Epidermal melanocyte (primary cell): Measurements from ENCODE around the gene TSNAX.
"Not testable (repeated sequence)": the region's sequence is repeated elsewhere in the genome, so short reads cannot be mapped to it uniquely, and the experiment has no call there.

Experiments
- DNase-seq: peaks from one replicate; pipeline ENCODE4 v3.0.0; 2011; ENCODE audit warnings: low spot score; ENCODE audit not compliant: insufficient read length

TSNAX gene

DNA sequence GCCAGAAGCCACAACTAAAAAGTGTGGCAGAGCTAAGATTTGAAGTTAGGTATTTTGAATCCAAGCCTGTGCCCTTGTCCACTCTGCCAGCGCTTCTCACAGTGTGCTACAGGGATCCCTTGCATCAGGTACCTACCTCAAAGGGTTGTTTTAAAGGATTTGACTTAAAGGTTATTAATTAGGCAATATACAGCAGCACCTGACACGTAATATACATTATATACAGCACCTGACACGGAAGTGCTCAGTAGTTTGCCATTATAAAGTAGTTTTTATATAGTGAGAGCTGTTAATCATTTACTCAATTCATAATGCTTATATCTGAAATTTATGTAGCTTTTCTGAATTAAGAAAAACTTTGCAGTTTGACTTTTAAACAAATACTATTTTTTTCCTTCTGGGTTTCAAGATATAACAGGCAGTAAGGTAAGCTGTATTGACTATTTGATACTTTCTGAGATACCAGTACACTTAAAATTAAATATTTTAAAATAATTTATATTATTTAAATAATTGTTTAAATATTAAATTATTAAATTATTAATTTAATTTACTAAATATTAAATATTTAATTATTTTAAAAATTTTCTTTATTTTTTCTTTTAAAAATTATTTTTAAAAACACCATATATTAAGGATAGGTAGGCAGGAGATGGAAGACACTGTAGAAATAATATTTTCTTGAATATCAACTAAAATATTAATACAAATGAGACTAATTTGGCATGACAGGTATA is 33.3 kb downstream of the TSNAX start:
- no peak for DNase-seq

DNA sequence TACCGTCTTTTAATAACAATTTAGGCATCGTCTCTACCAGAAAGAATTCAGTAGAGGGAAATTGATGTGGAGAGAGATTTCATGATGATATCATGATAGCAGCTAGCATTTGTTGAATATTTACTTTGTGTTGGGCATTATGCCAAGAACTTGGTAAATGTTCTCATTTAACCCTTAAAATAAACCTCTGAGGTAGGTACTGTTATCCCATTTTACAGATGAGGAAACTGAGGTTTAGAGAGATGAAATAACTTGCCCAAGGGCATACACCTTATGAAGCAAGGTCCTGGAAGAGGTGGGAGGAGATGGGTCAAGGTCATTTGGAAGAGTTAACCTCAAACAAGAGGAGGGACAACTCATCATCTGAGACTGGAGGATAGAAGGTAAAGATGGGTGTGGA is 34.8 kb downstream of the TSNAX start:
- no peak for DNase-seq

DNA sequence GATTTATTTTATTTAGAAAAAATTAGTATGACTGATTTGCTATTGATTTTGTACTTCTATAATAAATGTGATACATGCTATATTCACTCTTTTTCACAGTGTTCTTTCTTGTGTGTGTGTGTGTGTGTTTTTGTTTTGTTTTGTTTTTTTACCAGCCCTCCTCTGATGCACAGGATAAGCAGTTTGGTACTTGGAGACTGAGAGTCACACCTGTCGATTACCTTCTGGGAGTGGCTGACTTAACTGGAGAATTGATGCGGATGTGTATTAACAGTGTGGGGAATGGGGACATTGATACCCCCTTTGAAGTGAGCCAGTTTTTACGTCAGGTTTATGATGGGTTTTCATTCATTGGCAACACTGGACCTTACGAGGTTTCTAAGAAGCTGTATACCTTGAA is 35.9 kb downstream of the TSNAX start:
- DNase-seq = no peak

DNA sequence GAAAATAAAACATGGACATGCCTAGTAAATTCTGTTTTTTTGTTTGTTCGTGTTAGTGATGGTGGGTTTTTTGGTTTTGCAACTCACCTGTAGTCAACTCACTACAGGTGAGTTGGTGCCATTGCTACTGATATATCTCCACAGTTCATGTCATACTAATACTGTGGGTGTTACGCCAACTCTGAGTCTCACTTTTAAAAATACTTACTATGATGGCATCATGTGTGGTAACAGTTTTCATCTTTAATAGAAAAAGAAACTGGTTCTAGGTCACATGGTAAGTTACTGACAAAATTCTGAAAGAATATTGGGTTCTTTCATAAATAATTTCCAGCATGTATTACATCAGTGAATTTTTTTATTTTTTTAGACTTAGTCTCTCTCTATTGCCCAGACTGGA is 38.0 kb downstream of the TSNAX start:
- no peak for DNase-seq

DNA sequence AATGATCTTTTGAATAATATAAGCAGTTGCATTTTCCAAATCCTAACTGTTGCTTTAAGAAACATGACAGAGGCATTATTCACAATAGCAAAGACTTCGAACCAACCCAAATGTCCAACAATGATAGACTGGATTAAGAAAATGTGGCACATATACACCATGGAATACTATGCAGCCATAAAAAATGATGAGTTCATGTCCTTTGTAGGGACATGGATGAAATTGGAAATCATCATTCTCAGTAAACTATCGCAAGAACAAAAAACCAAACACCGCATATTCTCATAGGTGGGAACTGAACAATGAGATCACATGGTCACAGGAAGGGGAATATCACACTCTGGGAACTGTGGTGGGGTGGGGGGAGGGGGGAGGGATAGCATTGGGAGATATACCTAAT is 41.8 kb downstream of the TSNAX start:
- DNase-seq = not testable (repeated sequence)

DNA sequence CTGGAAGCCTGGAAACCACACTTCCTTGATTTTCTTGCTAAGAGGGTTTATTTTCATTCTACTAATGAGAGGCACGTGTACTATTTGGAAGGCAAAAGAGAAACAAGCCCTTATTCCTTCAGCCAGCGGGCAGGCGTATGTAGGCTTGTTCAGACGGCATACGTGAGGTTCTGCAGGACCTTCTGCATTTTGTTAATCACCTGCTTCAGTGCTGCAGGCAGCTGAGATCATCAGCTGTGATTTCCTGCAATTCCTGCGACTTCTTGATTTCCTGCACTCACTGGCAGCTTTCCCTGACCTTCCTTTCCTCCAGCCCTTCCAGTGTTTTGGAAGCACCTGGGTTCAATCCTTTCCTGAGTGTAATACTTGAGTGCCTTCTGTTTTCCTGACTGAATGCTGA is 43.4 kb downstream of the TSNAX start:
- no peak for DNase-seq

DNA sequence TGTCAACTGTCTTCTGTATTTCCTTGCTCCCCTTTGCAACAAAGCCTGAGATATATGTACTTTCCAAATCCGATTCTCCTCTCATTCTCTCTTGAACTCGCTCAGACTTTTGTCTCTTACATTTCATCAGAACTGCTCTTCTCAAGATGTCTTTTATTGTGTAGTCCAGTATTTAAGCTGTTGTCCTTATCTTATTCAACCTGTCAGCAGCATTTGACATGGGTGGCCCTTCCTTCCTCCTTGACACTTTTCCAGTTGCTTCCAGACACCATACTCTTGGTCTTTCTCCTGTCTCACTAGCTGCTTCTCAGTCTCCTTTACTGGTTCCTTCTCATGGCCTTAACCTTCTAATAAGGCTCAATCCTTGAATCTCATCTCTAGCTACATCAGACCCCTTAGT is 47.0 kb downstream of the TSNAX start:
- no peak for DNase-seq

DNA sequence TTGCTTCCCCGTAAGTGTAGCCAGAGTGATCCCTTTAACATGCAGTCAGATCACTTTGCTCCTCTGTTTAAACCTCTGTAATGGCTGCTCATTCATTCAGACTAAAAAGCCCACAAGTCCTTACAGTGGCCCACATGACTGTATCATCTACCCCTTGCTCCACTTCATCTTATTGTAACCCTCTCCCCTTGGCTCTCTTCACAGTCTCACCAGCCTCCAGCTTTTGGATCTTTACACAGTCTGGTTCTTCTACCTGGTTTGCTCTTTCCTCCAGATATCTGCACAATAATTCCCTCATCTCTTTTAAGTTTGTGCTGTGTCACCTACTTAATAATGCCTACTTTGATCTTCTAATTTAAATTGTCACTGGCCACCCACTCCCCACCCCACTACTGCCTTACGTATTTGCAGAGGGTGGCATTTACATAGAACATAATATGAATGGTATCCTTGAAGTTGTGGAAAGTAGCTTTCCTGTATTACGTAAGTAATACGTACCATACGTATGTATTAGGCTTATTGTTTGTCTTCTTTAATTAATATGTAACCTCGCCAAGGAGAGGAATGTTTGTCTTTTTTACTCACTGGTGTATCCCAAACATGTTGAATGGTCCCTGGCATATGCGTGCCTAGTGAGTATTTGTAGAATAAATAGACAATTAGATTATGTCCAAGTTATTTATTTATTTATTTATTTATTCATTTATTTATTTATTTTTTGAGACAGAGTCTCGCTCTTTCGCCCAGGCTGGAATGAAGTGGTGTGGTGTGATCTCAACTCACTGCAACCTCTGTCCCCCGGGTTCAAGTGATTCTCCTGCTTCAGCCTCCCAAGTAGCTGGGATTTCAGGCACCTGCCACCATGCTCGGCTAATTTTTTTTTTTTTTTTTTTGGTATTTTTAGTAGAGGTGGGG is 48.6 kb downstream of the TSNAX start:
- no peak for DNase-seq

DNA sequence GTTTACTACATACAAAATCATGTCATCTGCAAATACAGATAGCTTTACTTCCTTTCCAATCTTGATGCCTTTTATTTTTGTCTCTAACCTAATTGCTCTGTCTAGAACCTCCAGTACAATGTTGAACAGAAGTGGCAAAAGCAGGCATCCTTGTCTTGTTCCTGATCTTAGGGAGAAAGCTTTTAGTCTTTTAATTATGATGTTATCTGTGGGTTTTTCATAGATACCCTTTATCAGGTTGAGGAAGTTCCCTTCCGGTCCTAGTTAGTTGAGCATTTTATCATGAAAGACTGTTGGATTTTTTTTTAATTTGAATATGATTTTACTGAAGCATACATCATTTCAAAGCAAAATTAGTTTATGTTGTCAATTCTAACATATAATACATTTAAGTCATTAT is 52.4 kb downstream of the TSNAX start:
- DNase-seq = no peak

DNA sequence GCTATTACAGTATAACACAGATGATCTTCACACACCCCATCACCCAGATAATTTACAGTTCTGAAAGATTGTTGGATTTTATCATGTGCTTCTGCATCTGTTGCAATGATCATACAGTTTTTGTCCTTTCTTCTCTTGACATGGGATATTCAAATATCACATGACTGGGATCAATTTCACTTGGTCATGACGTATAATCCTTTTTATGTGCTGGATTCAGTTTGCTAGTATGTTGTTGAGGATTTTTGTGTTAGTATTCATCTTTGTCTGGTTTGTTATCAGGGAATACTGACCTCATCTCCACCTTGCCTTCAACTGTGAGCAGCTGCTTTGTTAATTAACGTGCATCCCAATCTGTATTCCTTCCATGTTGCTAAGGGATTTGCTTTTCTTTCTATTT is 53.4 kb downstream of the TSNAX start:
- DNase-seq = no peak

DNA sequence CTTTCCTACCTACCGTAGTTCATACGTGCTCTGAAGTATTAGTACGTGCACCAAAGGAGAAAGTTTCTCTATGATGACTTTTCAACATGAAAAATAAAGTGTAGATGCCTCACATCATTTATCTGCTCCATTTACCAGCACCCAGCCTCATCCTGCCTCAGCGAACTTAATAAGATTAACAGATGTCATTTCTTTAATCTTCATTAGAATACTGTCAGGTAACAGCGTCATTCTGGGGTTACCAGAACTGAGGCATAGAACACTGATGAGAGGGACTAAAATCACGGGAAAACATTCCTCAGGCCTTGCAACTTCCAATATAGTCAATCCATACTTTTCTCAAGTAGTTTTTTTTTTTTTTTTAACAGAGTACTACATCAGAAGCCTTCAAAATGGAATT is 54.9 kb downstream of the TSNAX start:
- no peak for DNase-seq

DNA sequence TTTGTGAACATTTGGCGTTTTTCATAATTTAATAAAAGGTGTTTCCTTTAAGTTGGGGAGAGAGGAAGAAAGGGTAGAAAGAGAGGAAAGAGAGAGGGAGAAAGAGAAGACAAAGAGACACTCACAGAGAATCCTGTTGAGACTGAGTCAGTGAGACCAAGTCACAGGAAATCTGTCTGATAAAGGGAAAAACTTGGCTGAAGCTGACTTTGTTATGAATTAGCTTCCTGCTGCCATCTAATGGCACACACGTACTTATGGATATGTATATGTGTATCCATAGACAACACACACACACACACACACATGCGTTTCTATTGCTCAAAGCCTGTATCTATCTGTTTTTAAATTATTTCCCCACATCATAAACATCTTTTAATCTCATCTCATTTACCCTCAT is 55.6 kb downstream of the TSNAX start:
- peak; percentile 37 for DNase-seq

DNA sequence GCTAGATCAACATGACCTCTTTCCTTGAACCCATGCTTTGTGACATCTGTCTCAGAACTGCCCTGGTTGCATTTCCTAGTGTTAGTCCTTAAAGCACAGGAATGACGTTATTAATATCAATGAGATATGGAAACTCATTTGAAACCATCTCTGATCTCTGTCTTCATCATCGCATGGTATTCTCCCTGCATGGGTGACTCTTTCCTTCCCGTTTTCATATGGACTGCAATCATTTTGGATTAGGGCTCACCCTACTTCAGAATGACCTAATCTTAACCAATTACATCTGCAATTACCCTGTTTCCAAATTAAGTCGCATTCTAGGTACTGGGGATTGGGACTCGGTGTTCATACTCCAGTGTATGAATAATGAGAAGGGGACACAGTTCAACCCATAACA is 56.5 kb downstream of the TSNAX start:
- DNase-seq = no peak

DNA sequence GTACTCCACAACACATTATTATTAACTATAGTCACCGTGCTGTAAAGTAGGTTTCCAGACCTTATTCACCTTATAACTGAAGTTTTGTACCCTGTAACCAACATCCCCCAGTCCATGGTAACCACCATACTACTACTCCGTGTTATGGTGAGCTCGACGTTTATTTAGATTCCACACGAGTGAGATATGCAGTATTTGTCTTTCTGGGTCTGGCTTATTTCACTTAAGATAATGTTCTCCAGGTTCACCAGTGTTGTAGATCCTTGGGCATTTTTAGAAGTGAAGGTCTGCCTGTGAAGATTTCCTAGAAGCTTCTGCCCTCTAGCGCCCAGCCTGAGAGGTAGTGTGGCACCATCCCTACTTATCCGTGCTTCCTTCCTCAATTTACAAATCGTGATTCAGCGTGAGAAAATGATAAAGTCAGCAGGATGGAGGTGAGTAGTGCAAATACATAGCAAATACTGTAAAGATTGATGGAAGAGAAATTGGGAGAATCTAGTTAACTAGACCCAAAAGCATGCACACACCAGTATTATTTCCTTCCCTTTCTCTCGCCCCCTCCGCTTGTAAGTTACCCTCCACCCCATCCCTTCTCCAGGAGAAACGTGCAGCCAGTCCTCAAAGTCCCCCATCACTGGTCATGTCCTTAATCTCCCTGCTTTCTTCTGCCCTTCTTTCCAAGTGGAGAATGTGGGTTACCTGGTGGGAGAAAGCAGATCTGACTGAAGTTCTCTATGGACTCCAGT is 62.2 kb downstream of the TSNAX start:
- no peak for DNase-seq

DNA sequence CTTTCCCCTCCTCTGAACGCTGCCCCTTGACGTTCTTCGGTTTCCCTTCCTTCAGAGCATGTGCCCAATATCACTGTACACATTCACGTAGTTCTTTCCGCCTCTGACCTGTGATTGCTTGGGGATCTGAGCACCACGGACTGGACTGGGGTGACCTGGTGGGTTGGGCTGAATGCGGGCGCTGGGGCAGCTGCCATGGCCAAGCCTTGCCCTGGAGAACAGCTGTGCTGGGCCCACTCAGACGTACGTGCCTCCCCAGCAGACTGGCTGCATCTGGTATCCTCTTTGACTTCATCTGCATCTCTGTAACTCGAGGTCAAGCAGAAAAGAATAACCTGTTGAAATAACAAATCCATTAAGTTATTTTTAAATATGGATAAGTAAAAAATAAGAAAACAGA is 63.0 kb downstream of the TSNAX start:
- DNase-seq = no peak

DNA sequence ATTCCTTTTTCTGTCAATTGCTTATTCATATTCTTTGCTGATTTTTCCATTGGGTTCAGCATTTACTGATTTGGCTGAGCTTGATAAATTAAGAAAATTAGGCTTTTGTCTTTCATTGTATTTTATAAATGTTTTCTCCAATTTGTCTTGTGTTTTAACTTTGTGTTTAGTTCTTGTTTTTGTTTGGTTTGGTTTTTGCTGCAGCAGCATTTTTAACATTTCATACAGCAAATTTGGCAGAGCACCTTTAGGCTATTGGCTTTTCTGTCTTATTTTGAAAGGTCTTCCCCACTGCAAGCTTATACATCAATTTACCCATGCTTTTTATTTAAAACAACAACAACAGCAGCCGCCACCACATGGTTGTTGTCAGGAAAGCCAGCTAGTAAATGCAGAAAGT is 64.3 kb downstream of the TSNAX start:
- no peak for DNase-seq

DNA sequence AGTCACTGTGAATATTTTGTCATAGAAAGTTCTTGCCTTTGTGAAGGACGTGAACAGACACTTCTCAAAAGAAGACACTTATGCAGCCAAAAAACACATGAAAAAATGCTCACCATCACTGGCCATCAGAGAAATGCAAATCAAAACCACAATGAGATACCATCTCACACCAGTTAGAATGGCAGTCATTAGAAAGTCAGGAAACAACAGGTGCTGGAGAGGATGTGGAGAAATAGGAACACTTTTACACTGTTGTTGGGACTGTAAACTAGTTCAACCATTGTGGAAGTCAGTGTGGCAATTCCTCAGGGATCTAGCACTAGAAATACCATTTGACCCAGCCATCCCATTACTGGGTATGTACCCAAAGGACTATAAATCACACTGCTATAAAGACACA is 64.8 kb downstream of the TSNAX start:
- not testable (repeated sequence) for DNase-seq

DNA sequence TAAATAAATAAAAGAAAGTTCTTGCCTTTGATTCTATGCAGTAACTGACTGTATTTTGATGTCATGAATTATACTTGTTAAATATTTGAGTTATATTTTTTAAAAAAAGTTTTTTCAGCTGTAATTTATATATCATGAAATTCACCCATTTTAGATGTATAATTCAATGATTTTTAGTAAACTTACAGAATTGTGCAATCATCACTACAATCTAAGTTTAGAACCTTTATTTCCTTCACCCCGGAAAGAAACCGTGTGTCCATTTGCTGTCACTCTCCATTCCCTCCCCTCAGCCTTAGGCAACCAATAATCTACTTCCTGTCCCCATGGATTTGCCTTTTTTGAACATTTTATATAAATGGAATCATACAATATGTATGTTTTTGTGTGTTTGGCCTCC is 65.7 kb downstream of the TSNAX start:
- DNase-seq = no peak

DNA sequence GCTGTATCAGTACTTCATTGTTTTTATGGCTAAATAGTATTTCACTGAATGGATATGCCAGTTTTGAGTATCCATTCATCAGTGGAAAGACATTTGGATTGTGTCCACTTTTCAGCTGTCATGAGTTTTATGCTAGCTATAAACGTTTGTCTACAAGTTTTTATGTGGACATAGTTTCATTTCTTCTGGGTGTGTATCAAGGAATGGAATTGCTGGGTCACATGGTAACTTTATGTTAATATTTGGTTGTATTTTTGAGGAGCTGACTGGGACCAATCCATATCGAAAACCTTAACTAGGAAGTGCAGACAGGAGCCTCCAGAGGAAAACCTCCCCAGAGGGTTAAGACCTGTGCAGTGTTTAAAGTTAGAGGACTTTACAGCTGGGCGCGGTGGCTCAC is 66.3 kb downstream of the TSNAX start:
- no peak for DNase-seq

DNA sequence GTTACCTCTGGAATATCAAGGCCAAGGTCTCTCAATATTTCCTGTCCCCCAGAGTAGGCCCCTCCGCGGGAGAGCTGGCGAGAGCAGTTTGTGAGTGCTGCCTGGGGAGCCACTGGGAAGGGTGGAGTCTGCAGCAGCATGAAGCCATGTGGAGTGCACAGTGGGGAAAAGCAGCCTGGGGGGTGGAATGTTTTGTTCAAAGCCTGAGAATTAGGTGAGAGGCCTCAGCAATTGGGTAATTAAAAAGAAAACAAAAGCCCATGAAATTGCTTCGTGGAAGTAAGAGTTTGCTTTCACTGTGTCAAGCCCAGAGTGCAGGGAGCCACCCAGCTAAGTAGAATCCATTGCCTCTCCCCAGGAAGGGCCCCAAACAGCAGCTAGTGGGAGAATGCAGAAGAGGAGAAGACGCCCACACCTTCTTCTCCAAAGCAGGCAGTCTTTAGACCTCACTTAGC is 67.9 kb downstream of the TSNAX start:
- DNase-seq = no peak

DNA sequence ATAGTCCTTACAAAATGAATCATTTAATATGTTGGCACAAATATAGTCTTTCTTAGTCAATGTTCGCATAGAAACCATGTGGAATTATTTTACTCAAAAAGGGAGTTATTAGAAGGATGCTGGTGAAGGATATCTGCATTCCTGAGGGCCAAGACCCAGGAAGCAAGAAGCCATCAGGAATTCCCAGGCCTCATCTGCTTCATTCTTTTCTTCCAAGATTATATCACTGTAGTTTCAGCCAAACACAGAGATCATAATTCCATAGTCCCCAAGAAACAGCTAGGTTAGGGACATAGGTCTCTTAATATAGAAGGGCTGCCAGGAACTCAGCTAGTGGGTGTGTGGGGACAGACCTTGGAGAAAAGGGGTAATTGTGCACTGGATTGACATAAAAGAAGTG is 69.5 kb downstream of the TSNAX start:
- DNase-seq = no peak

DNA sequence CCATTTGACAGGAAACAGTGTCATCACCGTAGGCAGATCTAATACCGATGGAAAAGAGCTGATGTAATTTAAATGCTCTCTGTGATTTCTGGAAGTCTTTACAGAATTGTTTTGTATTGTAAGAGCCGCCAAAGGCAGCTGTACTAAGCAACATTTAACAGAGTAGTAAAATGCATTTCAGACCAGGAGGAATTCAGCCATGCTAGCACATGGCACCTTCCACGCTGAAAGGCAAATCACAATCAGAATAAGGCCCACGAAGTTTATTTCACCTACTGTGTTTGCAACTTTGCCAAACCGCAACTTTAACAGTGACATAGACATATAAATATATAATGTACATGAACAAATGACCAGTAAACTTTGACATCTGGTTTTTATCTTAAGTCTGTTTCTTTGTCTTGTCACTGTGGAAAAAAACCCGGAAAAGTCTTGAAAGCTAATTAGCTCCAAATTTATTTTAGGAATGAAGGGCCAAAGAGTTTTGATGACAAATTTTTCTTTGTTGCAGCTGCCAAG is 72.0 kb downstream of the TSNAX start:
- DNase-seq = no peak
